Thyroid gland (tissue), 4 donors: ENCODE measurements around the gene ANAPC16. TPM values are rescaled to one million over a fixed set of nuclear protein-coding genes. Genes with fewer than 3 reads are reported as not detected.

Experiments used
- DNase-seq, 2 donors: peaks; one replicate each; pipeline ENCODE4 v3.0.0-alpha.2; 2019
- H3K27ac ChIP-seq, 3 donors: fragments of 200-600 bp; sonication (generic); 1 replicate in 2 of 3; 2 replicates in 1 of 3; pipeline ENCODE4 v1.5.1; 2016 to 2019; ENCODE audit warnings: mild to moderate bottlenecking in 1 of 3, moderate library complexity in 1 of 3
- H3K27me3 ChIP-seq: fragments of 200-600 bp; sonication (generic); one replicate; pipeline ENCODE4 v1.5.1; 2019
- H3K36me3 ChIP-seq, 2 donors: fragments of 200-600 bp; sonication (generic); one replicate each; pipeline ENCODE4 v1.5.1; 2016 to 2019
- H3K4me1 ChIP-seq, 2 donors: fragments of 200-600 bp; sonication (generic); one replicate each; pipeline ENCODE4 v1.5.1; 2017 to 2019
- H3K4me3 ChIP-seq, 3 donors: fragments of 200-600 bp; sonication (generic); replicated peaks in 1 of 3; 1 replicate in 2 of 3; 2 replicates in 1 of 3; pipeline ENCODE4 v1.5.1; 2016; ENCODE audit warnings: mild to moderate bottlenecking in 1 of 3
- H3K9me3 ChIP-seq: fragments of 200-600 bp; sonication (generic); one replicate; pipeline ENCODE4 v1.5.1; 2017
- POLR2A ChIP-seq, 2 donors: fragments of 450-650 bp; IDR thresholded peaks; one replicate each; pipeline ENCODE4 v1.6.1; 2017; ENCODE audit warnings: antibody characterized with exemption in 2 of 2, mild to moderate bottlenecking in 2 of 2, moderate library complexity in 1 of 2
- WGBS, 2 donors: methylation state at CpG; one replicate each; pipeline ENCODE4 v1.1.5; 2017; 5-methylcytosine and 5-hydroxymethylcytosine counted together
- intact Hi-C: fragments of 100-400 bp; cut with DNase I; formaldehyde crosslinking; loops from one replicate; pipeline ENCODE4 v1.15.1; 2023
- total RNA-seq, 4 donors: library from RNA; depleted of rRNA; stranded (reverse); fragments of >200 nt; gene quantifications; one replicate each; pipeline ENCODE4 v1.2.3, GENCODE V29; 2016
- TF ChIP-seq, protein P1 (sequence below), 6 experiments: fragments of 200-600 bp in 3 of 6; fragments of 450-650 bp in 3 of 6; sonication (generic) in 3 of 6; IDR thresholded peaks; one replicate each; pipeline ENCODE4 v1.5.1; 2016 to 2019; ENCODE audit warnings: antibody characterized with exemption in 6 of 6, mild to moderate bottlenecking in 2 of 6, inconsistent platforms in 1 of 6, moderate library complexity in 1 of 6

The ANAPC16 gene
- total RNA-seq, 4 donors from 2014 or later = 100 to 214 (median 129) TPM

DNA sequence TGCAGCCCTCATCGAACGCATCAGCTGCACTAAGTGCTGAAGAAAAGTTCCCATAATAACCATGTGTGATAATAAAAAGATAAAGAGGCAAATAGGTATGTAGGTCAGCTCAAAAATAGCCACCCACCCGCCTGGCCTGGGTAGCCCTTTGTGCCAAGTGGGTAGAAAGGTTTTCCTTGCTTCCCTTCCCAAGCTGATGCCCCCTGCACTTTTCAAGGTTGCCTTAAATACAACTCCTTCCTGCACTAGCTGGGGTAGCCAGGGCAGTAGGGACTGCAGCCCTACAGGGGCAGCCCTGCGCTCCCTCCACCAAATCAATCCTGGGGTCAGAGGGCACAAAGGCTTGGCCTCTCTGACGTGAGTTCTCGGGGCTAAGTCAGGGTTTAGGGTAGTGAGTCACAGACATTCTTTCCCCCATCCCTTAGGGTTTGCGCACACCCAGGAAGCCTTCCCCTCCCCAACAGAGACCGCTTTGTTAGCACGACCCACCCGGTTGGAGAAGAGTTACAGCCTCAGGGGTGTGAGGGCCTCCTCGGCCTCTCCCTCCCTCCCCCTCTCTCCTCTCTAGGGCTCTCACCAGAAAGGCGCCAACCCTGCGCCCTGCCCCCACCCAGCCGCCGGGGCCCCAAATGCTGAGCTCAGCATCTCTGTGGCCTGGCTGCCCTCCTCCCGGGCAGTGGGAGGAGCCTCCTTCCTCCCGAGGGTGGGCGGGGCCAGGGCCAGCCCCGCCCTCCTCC lies 44.6 kb downstream of the ANAPC16 start:
- peak; percentile 85 for DNase-seq
- Histone ChIP-seq H3K9me3 (no peaks in the 10 kb centered on the region), H3K27me3 (no peaks in the 10 kb centered on the region), H3K36me3 (no peaks in the 10 kb centered on the region), H3K4me1 (peaks cover 55 to 79% of the 10 kb centered on the region in 2 donors), H3K27ac (peak overlapping the region; percentile 78 to 95 (median 85)), H3K4me3 (peak overlapping the region in 1 of 3 donors; percentile 34)
- TF ChIP-seq, protein P1, sequence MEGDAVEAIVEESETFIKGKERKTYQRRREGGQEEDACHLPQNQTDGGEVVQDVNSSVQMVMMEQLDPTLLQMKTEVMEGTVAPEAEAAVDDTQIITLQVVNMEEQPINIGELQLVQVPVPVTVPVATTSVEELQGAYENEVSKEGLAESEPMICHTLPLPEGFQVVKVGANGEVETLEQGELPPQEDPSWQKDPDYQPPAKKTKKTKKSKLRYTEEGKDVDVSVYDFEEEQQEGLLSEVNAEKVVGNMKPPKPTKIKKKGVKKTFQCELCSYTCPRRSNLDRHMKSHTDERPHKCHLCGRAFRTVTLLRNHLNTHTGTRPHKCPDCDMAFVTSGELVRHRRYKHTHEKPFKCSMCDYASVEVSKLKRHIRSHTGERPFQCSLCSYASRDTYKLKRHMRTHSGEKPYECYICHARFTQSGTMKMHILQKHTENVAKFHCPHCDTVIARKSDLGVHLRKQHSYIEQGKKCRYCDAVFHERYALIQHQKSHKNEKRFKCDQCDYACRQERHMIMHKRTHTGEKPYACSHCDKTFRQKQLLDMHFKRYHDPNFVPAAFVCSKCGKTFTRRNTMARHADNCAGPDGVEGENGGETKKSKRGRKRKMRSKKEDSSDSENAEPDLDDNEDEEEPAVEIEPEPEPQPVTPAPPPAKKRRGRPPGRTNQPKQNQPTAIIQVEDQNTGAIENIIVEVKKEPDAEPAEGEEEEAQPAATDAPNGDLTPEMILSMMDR (IDR thresholded peaks at IDR 0.05) = no peak
- intact Hi-C loops = loop anchor here (5.0 kb wide), 1 partner anchor 67 kb away; no protein-coding TSS in a partner anchor
- 28 to 30% methylated on average over 15 to 16 of the region's 19 CpGs for WGBS, 2 donors

GRCh38 chr10:72260976-72261783 lies 45.4 kb downstream of the ANAPC16 start:
- peaks cover 47 to 71% of the 10 kb centered on the region in 2 donors for H3K4me1 ChIP-seq
- DNase-seq = no peak
- H3K4me3 ChIP-seq = peak overlapping the region; percentile 19 to 34 (median 22)
- no peaks in the 10 kb centered on the region for H3K36me3 ChIP-seq
- H3K27me3 ChIP-seq = no peaks in the 10 kb centered on the region
- no peaks in the 10 kb centered on the region for H3K9me3 ChIP-seq
- intact Hi-C loops = loop anchor here (5.0 kb wide), 1 partner anchor 66 kb away; no protein-coding TSS in a partner anchor
- 13 to 44% methylated on average over 8 to 26 of the region's 30 CpGs for WGBS, 2 donors
- TF ChIP-seq, protein P1 (IDR thresholded peaks at IDR 0.05) = no peak
- TF ChIP-seq POLR2A (IDR thresholded peaks at IDR 0.05) = peak in 1 of 2 donors; percentile 49
- peak overlapping the region; percentile 78 to 95 (median 85) for H3K27ac ChIP-seq

DNA sequence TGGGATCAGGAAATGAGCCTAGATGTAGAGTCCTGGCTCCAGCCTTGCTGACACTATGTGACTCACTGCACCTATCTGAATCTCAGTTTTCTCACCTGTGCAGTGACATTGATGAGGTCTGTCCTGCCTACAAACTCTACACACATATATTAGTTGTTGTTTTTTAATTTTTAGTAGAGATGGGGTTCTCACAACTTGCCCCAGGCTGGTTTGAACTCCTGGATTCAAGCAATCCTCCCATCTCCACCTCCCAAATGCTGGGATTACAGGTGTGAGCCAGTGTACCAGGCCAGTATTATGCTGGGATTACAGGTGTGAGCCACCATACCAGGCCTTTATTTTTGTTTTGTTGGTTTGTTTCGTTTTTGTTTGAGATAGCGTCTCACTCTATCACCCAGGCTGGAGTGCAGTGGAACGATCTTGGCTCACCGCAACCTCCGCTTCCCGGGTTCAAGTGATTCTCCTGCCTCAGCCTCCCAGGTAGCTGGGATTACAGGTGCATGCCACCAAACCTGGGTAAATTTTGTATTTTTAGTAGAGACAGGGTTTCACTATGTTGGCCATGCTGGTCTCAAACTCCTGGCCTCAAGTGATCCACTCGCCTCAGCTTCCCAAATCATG lies 46.1 kb downstream of the ANAPC16 start:
- Histone ChIP-seq H3K9me3 (no peaks in the 10 kb centered on the region), H3K27me3 (no peaks in the 10 kb centered on the region), H3K4me3 (no peak overlapping the region), H3K4me1 (peaks cover 43 to 64% of the 10 kb centered on the region in 2 donors), H3K27ac (peak overlapping the region; percentile 78 to 95 (median 85)), H3K36me3 (no peaks in the 10 kb centered on the region)
- TF ChIP-seq, protein P1 (IDR thresholded peaks at IDR 0.05) = no peak
- no peak for TF ChIP-seq POLR2A (IDR thresholded peaks at IDR 0.05)
- WGBS, 2 donors = 92 to 93% methylated on average over 7 of the region's 7 CpGs
- intact Hi-C loops = loop anchor here (5.0 kb wide), 1 partner anchor 65 kb away; no protein-coding TSS in a partner anchor
- no peak for DNase-seq

DNA sequence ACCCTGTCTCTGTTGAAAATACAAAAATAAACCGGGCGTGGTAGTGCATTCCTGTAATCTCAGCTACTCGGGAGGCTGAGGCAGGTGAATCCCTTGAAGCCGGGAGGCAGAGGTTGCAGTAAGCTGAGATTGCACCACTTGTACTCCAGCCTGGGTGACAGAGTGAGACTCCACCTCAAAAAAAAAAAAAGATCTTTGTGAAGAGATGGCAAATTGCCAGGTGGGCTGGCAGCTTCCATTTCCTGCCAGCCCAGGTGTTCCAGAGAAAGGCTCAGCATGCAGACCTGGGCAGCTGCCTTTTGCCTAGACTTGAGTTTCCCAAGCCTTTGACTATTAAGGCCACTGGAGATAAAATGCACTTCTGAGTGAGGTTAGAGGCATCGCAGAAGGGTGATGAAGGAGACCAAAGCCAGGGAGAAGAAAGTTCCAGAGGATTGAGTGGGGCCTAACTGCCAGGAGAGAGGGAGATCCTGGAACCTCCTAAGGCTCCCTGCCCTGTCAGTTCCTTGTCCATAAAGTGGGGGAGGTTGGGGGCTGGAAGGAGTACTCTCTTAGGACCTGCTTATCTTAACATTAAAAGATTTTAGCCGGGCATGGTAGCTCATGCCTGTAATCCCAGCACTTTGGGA lies 47.9 kb downstream of the ANAPC16 start:
- peak overlapping the region; percentile 66 to 79 (median 70) for H3K27ac ChIP-seq
- peak; percentile 87 to 88 for DNase-seq
- TF ChIP-seq, protein P1 (IDR thresholded peaks at IDR 0.05) = no peak
- TF ChIP-seq POLR2A (IDR thresholded peaks at IDR 0.05) = peak in 1 of 2 donors; percentile 58
- 33 to 34% methylated on average over 6 of the region's 6 CpGs for WGBS, 2 donors
- H3K27me3 ChIP-seq = no peaks in the 10 kb centered on the region
- H3K9me3 ChIP-seq = no peaks in the 10 kb centered on the region
- intact Hi-C loops = loop anchor here (5.0 kb wide), 1 partner anchor 64 kb away; no protein-coding TSS in a partner anchor
- H3K4me3 ChIP-seq = no peak overlapping the region
- H3K36me3 ChIP-seq = no peaks in the 10 kb centered on the region
- H3K4me1 ChIP-seq = peaks cover 36 to 52% of the 10 kb centered on the region in 2 donors
